ENCODE data around the gene GALNS.

Gene GALNS

DNA sequence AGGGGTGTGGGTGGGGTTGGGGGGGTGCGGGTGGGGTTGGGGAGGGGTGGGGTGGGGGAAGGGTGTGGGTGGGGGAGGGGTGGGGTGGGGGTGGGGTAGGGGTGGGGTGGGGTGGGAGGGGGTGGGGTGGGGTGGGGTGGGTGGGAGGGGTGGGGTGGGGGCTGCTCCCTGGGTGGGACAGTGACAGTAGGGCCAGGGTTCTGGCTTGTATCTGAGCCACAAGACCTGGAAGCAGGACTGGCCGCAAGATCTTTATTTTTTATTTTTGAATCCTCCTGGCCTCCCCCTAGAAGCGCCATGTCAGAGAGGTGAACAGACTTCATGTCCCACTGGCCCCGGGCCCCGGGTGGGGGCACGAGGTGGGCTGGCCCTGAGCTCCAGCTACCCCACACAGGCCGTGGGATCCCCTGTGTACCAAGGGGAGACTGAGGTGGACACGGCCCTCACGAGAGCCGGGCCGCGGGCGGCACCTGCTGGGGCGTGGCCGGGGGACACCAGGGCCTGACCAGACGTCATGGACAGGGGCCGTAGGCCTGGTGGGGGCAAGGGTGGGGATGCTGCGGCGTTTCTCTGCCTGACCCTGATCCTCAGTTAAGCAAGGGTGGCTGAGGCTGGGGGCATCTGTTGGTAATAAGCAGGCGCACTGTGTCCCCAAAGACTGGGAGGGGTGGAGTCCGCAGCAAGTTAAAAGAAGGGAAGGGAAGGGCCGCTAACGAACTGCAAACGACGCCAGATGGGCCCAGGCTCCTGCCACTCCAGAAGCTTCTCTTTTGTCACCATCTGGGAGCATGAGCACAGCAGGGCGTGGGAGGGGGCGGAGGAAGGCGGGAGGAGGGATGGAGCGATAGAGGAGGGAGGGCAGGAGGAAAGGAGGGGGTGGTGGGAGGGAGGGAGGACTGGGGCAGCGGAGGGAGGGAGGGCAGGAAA, 32.0 kb upstream of the GALNS start:
- DNase-seq = no peak

DNA sequence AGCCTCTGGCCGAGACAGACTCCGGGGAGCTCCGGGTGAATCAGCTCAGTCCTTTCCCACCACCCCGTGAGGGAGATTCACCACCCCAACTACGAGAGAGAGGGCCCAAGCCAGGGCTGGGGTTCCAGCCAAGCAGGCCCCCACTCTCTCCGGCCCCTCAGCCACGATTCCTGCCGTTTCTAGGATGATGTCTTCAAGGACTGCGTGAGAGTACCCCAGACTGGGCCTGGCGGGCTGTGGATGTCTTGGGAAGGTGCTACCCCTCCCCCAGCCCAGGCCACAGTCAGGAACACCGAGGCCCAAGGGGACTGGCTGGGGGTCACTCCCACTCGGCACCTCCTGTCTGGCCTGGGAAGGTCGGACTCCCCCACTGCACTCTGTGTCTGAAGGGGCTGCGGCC, 31.3 kb upstream of the GALNS start:
- DNase-seq = no peak

DNA sequence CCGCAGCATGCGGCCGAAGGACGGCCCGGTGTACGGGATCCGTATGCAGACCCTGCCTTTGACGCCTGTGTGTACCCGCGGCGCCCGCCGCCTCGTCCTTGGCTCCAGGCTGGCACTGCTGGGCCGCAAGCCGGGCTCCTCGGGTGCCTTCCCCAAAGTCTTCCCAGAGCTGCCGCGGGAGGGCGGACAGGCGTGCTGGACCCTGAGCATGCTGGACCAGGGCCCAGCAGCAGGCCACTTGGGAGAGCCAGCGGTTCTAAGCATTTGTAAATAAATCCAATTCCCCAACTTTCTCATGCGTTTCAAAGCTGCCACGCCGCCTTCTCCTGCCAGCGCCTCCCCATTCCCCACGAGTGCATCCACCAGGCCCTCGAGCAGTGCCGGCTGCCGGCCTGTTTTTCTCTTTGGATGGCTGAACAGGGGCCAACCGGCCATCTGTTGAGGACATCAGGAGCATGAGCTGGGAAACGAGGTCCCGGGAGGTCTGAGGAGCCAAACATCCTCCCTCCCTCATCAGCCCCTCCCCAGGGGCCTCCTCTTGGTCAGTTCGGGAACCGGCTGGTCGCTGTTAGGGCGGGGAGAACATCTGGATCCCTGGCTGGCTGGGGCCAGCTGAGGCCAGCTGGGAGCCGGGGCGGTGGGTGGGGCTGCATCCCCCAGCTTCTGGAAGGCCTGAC, 30.2 kb upstream of the GALNS start:
- DNase-seq = no peak

DNA sequence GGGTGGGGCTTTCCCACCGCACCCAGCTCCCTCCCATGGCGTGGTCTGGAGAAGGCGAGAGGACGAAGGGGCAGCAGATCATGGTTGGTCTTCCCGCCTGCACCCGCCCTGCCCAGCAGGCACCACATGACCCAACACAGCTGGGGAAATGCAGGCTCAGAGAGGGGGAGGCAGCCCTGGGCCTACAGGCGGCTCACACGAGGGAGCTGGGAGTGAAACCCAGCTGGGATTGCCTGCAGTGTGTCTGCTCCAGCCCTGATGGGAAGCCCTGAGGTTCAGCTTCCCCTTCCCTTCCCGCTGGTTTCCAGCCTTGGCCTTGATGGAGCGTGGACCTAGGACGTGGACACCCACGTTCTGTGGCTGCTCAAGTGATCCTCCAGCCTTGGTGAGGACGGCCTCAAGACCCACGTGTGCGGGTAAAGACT, 29.7 kb upstream of the GALNS start:
- no peak for DNase-seq

DNA sequence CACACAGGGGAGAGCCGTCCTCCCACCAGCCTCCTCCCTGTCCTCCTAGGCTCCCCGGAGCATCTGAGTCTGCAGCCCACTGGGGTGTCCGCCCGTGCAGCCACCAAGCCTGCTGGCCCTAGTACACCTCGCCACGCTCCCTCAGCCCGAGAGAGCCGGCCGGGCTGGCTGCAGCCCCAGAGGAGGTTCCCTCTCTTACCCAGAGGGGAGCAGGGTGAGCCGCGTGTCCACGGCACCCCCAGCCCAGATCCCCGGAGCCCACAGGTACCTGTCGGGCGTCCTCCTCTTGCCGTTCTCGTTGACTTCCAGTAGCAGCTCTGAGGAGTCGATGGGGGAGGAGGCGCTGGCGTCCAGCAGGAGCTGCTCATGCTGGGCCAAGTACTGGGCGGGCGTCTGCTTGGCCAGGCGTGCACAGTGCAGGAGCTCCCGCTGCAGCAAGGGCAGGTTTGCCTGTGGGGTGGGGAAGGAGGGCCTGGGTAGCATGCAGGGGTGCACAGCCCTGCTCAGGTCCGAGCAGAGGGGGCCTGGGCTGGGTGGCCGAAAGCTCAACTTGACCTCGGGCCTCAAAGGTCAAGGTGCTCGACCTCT, 29.0 kb upstream of the GALNS start:
- DNase-seq = no peak

DNA sequence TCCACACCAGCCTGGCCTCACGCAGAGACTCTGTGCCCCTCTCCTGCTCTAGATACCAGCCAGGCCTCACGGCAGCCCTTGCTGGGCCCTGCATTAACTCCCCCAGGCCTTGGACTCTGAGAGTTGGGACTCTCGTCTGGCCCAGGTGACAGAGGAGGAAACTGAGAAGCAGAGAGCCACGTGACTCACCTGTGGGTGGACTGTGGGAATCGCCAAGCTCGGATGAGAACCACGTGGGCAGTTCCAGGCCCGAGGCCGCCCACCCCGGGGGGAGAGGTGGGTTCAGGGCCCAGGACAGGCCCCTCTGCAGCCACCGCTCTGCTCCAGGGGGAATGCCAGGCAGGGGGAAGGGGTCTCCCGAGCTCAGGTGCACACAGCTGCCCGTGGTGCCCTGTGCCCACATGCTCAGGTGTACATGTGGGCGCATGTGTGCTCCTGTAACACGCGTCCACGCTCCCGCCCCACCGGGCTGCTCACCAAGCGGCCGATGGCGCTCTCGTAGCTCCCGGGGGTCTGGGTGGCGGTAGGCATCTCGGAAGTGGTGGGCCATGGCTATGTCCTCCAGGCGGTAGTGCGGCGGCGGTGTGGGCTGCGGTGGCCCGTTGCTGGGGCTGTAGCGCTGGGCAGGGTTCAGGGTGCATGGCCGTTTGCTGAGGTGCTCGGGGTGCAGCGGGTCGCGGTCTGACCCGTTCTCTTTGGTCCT, 28.0 kb upstream of the GALNS start:
- DNase-seq = no peak

DNA sequence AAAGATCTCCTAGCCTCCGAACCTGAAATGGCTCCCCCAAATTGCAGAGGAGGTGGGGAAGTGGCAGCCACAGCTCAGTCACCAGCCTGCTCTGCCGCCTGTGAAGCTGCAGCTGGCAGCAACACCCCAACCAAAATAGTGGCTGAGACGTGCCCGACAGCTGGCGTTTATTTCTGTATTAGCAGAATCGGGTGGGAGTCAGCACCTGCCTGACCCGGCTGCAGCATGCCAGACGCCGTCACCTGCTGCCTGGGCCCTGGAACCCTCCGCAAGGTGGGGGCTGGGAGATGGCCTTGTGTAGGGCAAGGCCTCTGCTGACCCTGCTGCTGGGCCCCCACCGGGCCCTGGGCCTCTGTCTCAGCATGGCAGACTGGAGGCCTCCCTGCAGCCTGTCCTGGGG, 27.2 kb upstream of the GALNS start:
- DNase-seq = no peak

DNA sequence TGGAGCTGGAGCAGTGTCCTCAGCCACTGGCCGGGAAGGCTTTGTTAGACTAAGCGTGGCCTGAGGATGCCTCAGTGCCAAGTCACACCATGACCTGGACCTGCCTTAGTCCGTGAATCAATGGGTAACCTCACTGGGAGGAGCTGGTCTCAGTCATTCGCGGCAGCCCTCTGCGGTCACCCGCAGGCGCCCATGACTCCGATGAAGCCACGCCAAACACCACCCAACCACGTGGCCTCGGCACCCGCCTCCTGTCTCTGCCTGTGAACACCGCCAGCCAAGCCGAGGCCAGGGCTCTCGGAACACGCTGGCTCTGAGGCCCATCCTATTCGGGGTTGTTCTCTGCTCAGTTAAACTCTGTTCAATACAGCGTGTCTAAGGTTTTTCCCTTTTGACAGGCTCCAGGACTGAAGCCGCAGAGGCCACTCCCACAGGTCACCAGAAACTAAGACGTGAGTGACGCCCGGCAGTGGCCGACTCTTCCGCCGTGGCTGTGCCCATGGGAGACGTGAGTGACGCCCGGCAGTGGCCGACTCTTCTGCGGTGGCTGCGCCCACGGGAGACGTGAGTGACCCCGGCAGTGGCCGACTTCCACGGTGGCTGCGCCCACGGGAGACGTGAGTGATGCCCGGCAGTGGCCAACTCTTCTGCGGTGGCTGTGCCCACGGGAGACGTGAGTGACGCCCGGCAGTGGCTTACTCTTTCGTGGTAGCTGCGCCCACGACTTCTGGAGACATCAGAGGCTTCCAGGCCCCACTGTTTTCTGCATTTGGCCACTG, 26.6 kb upstream of the GALNS start:
- no peak for DNase-seq

DNA sequence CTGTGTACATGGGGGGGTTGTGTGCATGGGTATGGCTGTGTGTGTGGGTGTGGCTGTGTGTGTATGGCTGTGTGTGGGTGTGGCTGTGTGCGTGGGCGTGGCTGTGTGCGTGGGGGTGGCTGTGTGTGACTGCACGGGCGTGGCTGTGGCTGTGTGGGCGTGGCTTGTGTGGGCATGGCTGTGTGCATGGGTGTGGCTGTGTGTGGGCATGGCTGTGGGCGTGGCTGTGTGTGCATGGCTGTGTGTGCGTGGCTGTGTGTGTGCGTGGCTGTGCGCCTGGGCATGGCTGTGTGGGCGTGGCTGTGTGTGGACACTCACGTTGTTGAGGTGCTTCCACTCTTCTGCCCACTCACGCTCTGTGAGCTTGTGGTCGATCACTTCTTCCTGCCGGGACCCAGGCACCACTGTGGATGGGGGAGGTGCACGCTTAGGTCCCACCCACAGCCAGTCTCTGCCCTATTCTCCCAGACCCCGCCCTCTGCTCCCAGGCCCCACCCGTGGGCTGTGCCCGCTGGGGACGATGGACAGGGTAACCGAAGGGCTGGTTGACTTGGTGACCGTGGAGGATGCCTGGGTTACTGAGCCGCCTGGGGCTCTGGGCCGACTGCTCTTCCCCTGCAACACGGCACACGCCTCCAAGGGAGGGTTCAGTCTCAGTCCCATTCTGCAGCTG, 25.7 kb upstream of the GALNS start:
- no peak for DNase-seq

DNA sequence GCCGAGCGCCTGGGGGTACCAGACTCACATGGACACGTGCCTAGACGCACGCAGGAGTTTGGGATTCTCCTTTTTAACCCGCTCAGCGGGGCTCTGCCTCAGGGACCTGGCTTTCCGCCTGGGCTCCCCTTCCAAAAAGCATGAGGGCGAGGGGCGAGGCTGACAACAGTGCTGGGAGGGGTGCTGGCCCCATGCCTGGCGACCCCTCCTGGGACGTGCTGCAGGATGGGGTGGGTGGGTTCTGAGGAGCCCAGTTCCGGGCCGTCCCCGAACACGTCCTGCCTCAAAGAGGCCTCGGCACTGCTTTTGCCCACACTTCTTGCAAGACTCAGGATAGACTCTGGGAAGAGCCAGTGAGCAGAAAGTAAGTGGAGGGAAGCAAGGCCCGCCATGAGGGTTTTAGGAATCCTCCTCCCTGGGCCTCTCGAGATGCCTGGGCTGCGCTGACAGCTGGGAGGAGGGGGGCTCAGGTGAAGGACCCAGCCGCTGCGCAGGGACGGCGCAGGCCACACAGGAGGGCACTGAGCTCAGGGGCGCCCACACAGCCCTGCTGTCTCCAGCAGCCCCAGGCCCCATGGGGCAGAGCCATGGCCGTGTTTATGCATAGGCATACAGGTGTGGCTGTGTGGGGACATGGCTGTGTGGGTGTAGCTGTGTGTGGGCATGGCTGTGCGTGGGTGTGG, 25.1 kb upstream of the GALNS start:
- no peak for DNase-seq

DNA sequence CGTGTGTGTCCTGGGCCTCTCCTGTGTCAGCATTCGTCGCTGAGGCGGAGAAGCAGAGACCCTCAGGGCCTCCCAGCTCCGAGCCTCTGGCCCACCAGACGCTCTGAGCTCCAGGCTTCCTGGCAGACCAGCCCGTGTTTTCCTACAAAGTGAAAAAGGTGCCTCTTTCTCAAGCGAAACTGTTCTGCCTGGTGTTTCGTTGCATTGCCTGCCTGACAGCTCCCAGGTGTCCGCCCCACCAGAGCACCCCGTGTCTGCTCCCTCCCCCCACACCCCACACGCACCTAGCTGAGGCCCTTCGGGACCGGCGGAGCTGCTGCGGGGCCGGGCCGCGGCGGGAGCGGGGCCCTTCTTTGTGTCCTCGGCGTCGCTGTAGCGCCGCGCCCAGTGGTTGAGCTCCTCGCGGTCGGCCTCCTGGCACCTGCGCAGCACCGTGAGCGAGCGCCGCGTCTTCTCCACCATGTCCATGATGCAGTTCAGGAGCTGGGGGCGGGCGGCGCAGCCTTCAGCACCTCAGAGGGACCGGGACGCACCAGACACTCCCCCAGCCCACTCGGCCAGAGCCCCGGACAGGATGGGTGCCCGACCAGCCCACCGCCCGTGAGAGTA, 24.4 kb upstream of the GALNS start:
- DNase-seq = no peak

DNA sequence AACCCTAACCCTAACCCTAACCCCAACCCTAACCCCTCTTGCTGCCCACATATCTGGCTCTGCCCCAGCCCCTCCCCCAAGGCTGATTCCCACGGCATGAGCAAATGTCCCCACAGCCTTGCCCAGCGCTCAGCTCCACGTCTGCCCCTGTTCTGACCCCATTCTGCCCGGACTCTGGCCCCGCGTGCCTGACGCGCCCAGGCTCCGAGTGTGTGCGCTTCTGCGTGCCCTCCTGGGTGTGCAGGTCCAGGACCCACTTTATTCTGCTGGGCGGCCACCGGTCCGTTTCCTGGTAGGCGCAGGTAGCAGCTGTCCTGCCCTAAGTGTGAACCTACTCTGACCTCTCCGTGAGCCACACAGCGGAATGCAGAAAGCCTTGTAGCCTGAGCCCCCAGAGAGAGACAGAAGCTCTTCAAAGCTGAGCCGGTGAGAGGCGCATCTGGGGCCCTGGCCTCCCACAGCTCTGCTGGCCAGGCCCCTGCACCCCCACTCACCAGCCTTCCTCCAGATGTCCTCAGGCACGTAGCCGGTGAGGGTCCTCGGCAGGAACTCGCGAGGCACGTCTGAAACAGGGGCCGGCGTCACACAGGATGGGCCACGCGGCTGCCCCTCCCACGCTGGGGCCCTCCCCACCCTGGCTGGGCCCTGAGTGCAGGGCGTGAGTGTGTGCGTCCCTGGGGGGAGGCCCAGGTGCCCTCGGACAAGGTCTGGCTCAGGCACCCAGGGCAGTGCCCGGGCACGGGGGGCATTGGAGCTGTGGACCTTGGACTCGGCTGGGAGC, 23.7 kb upstream of the GALNS start:
- no peak for DNase-seq

DNA sequence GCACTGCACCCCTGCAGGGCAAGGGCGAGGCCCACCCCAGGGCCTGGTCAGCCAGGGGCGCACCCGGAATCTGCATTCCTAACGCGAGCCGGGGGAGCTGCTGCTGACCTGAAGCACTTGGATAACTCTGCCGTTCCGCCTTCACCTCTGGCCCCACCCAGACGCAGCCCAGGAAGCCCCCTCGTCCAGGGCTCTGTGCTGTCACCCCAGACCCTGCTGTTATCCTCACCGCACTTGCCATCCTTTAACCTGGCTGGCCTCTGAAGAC, 23.0 kb upstream of the GALNS start:
- DNase-seq = no peak

DNA sequence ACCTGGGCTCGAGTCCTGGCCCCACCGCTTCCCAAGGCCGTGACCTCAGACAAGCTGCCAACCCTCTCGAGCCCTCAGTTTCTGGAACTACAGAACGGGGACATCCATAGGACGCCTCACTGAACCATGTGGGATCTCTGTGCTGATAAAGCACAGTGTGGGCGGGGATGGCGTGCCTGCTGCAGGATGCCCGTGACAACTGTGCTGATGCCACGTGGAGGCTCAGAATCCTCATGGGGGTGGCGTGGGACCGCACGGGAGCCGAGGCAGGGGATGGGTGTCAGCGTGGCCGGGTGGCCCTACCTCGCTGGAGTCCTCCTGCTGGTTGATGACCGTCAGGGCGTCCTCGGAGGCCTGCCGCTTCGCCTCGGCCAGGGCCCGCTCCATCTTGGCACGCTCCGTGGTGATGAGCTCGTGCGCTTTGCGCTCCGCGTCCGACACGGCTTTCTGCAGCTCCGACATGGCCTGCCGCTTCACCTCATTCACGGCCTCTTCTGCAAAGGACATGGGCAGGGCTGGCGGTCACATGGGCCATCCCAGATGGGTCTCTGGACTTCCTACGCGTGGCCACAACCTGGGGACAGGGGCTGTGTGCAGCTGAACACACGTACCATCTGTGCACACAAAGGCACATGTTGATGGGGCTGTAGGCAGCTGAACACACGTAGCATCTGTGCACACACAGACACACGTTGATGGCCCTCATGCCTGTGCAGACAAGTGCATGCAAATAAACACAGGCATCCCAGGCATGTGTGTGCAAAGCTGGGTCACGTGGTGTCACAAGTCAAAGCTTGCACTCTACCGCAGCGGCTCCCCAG, 22.4 kb upstream of the GALNS start:
- DNase-seq = no peak

DNA sequence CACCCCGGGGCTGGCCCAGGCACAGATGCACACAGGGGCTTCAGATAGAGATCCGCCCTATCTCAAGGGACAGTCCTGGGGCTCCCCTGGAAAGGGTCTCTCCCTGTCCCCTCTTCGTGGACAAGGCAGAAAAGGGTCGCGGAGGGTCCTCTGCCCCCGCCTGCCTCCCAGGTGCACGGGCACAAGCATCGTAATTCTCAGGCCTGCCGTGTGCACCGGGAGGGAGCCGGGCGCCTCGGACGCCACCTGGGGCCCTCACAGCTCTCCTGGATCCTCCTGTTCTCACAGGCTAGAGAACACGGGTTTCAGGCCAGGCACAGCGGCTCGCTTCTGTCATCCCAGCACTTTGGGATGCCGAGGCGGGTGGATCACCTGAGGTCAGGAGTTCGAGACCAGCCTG, 21.6 kb upstream of the GALNS start:
- DNase-seq = no peak

DNA sequence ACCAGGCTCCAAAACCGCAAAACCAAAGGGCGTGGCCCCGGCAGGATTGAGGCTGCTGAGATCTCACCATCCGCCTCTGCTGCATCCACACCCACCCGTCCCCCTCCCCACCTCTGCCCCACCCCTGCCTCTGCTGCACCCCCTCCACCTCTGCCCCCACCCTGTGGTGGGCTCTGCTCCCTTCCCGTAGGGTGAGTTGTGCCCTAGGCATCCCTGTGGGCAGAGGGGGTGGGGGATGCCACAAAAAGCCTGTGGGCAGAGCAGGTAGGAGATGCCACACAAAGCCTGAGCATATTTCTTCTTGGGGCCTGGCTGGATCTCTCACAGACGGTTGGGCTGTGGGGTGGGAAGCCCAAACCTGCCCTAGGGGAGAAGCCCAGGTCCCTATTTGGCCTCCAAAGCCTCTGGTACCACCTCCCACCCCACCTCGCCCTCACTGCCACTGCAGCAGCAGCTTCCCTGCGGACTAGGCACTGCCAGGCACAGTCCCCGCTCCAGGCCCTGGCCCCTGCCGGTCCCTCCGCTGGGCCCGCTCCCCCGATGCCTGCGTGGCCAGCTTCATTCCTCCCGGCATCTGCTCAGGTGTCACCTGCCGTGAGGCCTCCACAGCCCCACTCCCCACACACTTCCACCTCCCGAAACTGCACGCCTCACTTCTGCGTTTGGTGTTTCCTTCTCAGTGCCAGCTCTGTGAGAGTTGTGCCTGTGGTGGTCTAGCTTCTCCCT, 21.0 kb upstream of the GALNS start:
- DNase-seq = no peak

DNA sequence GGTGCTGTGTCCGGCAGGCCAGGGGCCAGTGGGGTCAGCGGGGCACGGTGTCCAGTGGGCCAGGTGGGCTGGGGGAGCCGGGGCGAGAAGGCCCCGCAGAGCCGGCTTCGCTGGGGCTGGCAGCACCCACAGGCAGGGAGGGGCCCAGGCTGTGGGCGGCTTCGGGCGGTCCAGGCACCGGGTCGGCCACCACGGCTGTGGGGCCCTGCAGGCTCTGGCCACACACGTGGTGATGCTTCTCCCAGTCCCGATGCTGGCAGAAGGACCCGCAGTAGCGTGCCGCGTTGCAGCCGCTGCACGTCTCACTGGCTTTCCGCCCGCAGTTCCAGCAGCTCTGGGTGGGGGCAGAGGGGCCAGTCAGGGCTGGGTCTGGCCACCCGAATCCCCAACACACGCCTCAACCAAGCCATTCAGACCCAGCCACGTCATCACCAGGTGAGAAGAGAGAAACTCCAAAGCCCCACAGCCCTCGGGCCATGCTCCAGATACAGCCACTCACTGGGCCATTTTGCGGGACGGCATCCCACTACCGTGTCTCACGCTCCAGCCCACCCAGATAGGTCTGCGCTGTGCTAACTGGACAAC, 20.3 kb upstream of the GALNS start:
- DNase-seq = no peak

DNA sequence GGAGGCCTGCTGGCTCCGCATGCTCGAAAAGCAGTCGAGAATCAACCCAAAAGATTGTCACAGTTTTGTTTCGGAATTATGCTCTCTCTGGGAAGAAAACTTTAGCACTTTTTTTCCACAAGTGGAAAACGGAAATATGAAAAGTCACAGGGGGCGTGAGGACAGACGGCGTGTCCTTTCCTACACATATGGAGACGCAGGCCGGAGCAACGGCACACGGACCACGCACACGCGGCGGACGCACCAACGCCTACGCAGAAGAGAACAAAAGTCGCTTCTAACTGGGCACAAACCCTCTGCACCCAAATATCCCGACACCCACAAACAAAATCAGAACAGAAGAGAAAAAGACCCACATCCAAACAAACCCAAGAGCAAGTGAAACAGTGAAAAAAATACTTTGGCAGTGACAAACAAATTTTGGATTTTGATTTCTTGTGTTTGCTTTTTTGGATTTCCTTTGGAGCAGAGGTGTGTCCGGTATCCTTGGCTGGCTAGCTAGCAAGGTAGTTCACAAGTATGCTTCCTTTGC, 19.0 kb upstream of the GALNS start:
- DNase-seq = no peak

Data from inflammatory macrophage (primary cell).